Upper lobe of left lung (tissue), 6 donors: ENCODE data around the gene AXL. TPM values are rescaled to one million over a fixed set of nuclear protein-coding genes. Genes with fewer than 3 reads are reported as not detected.
A peak's percentile ranks its signal among the peaks of the same experiment; 100 is the strongest.
"Not testable (repeated sequence)": the region's sequence is repeated elsewhere in the genome, so short reads cannot be mapped to it uniquely, and the experiment has no call there.

Experiments used
- ATAC-seq, 2 donors: fragments of 200-7000 bp; cut with Tn5 transposase; one replicate each; pipeline ENCODE4 v1.9.1; 2022; ENCODE audit warnings: mild to moderate bottlenecking in 2 of 2, moderate library complexity in 2 of 2; ENCODE audit not compliant: low FRiP score in 2 of 2
- DNase-seq, 2 donors: peaks; one replicate each; pipeline ENCODE4 v3.0.0-alpha.2; 2019 to 2020
- H3K27ac ChIP-seq, 4 donors: fragments of 200-600 bp; sonication (generic); one replicate each; pipeline ENCODE4 v1.5.1; 2016 to 2019
- H3K27me3 ChIP-seq, 4 donors: fragments of 200-600 bp; sonication (generic); one replicate each; pipeline ENCODE4 v1.5.1; 2017 to 2019
- H3K36me3 ChIP-seq, 4 donors: fragments of 200-600 bp; sonication (generic); one replicate each; pipeline ENCODE4 v1.5.1; 2016 to 2019
- H3K4me1 ChIP-seq, 4 donors: fragments of 200-600 bp; sonication (generic); one replicate each; pipeline ENCODE4 v1.5.1; 2018 to 2019
- H3K4me3 ChIP-seq, 4 donors: fragments of 200-600 bp; sonication (generic); one replicate each; pipeline ENCODE4 v1.5.1; 2017 to 2019; ENCODE audit warnings: mild to moderate bottlenecking in 2 of 4, moderate library complexity in 1 of 4
- H3K9me3 ChIP-seq, 4 donors: fragments of 200-600 bp; sonication (generic); one replicate each; pipeline ENCODE4 v1.5.1; 2018 to 2019
- EP300 ChIP-seq, 4 donors: sonication (generic); formaldehyde crosslinking; IDR thresholded peaks; one replicate each; pipeline ENCODE4 v1.5.1; 2017; ENCODE audit warnings: antibody characterized with exemption in 4 of 4, control low read depth in 2 of 4
- POLR2A ChIP-seq, 4 donors: fragments of 450-650 bp; IDR thresholded peaks; one replicate each; pipeline ENCODE4 v1.5.1; 2016 to 2017; ENCODE audit warnings: antibody characterized with exemption in 4 of 4, mild to moderate bottlenecking in 2 of 4
- POLR2AphosphoS5 ChIP-seq, 2 donors: sonication (generic); formaldehyde crosslinking; IDR thresholded peaks; one replicate each; pipeline ENCODE4 v1.5.1; 2017; ENCODE audit warnings: antibody characterized with exemption in 2 of 2
- WGBS, 2 donors: methylation state at CpG; one replicate each; pipeline ENCODE4 v1.1.5; 2017 to 2018; 5-methylcytosine and 5-hydroxymethylcytosine counted together
- total RNA-seq, 6 donors: library from RNA; depleted of rRNA in 4 of 6; stranded (reverse); fragments of >200 nt in 4 of 6; gene quantifications; one replicate each; pipeline versions ENCODE4 v1.1.0 to v1.2.1, GENCODE V29; 2016 to 2021
- TF ChIP-seq, protein P1 (sequence below), 6 experiments: fragments of 450-650 bp in 4 of 6; fragments of 200-600 bp in 2 of 6; sonication (generic) in 2 of 6; IDR thresholded peaks; one replicate each; pipeline ENCODE4 v1.5.1; 2016 to 2019; ENCODE audit warnings: antibody characterized with exemption in 6 of 6
- donor health status: DM: no; HTN: no; CAD: no; lungs with moderate emphysema.
- donor health status: DM: no; HTN: yes; CAD: no; lungs with severe emphysema.

AXL gene
- total RNA-seq, 6 donors from 2014 or later = 28.4 to 96.9 (median 71.7) TPM

DNA sequence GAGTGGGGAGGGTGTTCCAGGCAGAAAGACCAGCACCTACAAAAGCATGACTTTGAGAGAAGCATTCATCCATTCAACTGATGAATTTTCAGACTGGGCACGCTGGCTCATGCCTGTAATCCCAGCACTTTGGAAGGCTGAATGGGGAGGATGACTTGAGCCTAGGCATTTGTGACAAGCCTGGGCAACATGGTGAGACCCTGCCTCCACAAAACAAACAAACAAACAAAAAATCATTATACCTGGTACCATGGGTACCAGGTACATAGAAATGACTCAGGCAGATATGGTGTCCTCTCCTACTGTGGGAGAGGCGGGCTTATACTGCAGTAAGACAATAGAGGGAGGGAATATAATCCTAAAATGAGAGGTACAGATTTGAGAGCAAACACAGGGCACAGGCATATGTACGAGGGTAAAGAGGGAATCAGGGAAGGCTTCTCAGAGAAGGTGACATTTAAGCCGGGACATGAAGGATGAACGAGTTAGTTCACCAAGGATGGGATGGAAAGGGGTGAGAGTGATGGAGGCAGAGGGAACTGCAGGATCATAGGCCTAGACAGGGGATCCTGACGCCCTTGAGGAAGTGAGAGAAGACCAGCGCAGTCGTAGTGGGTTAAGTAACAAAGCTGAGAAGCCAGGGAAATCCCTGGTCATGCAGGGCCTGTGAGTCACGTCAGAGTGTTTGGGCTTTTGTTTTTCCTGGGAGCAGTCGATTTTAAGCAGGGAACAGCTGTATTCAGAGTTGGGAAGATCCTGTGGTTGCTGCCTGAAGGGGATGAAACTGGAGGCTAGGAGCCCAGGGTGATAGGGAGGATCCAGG lies 23.1 kb upstream of the AXL start:
- H3K4me1 ChIP-seq = peaks cover 15 to 24% (median 18%) of the 10 kb centered on the region in 4 donors
- no peak overlapping the region for H3K4me3 ChIP-seq
- WGBS, 2 donors = 62 to 75% methylated on average over 10 of the region's 10 CpGs
- TF ChIP-seq, protein P1, sequence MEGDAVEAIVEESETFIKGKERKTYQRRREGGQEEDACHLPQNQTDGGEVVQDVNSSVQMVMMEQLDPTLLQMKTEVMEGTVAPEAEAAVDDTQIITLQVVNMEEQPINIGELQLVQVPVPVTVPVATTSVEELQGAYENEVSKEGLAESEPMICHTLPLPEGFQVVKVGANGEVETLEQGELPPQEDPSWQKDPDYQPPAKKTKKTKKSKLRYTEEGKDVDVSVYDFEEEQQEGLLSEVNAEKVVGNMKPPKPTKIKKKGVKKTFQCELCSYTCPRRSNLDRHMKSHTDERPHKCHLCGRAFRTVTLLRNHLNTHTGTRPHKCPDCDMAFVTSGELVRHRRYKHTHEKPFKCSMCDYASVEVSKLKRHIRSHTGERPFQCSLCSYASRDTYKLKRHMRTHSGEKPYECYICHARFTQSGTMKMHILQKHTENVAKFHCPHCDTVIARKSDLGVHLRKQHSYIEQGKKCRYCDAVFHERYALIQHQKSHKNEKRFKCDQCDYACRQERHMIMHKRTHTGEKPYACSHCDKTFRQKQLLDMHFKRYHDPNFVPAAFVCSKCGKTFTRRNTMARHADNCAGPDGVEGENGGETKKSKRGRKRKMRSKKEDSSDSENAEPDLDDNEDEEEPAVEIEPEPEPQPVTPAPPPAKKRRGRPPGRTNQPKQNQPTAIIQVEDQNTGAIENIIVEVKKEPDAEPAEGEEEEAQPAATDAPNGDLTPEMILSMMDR (IDR thresholded peaks at IDR 0.05) = peak in 1 of 6 experiments; percentile 6
- TF ChIP-seq POLR2AphosphoS5 (IDR thresholded peaks at IDR 0.05) (no peak), EP300 (IDR thresholded peaks at IDR 0.05) (no peak), POLR2A (IDR thresholded peaks at IDR 0.05) (no peak)
- H3K27me3 ChIP-seq = peaks cover 0 to 4% (median 2%) of the 10 kb centered on the region in 4 donors
- H3K36me3 ChIP-seq = no peaks in the 10 kb centered on the region
- ATAC-seq (no peak), DNase-seq (no peak)
- no peaks in the 10 kb centered on the region for H3K9me3 ChIP-seq
- H3K27ac ChIP-seq = peak overlapping the region in 1 of 4 donors; percentile 13

DNA sequence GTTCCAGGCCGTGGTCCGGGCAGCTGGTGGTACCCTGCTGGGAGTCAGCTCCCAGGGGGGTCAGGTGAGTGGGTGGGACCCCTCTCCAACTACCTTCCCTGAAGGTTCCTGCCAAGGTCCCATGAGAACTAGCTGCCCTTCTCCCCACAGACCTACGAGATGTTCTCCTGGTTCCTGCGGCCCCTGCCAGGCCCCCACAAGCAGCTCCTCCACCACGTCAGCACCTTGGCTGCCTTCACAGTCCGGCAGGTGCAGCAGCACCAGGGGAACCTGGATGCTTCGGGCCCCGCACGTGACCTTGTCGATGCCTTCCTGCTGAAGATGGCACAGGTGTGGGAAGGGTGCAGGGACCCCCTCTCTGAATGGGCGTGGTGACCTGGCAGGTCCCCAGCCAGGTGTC lies 20.5 kb upstream of the AXL start:
- WGBS, 2 donors = 84 to 89% methylated on average over 4 to 11 of the region's 11 CpGs
- H3K9me3 ChIP-seq = no peaks in the 10 kb centered on the region
- H3K4me3 ChIP-seq = no peak overlapping the region
- TF ChIP-seq EP300 (IDR thresholded peaks at IDR 0.05) = no peak
- no peak for TF ChIP-seq POLR2AphosphoS5 (IDR thresholded peaks at IDR 0.05)
- no peak for TF ChIP-seq POLR2A (IDR thresholded peaks at IDR 0.05)
- TF ChIP-seq, protein P1 (IDR thresholded peaks at IDR 0.05) = no peak
- no peak overlapping the region for H3K27ac ChIP-seq
- H3K4me1 ChIP-seq = peaks cover 2 to 12% (median 8%) of the 10 kb centered on the region in 4 donors
- no peaks in the 10 kb centered on the region for H3K36me3 ChIP-seq
- DNase-seq (no peak), ATAC-seq (no peak)
- H3K27me3 ChIP-seq = no peaks in the 10 kb centered on the region

DNA sequence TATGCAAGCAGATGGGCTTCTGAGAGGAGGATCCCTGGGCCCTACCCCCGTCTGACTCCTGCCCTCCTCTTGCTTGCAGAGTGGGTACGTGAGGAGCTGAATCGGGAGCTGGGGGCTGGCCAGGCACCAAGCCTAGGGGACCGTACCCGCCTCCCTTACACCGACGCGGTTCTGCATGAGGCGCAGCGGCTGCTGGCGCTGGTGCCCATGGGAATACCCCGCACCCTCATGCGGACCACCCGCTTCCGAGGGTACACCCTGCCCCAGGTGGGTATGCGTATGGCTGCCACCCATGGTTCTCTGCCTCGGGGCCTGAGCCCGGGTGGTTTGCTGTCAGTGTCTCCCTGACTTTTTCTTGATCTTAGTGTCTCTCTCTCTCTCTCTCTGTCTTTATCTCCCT lies 15.7 kb upstream of the AXL start:
- H3K27me3 ChIP-seq = no peaks in the 10 kb centered on the region
- H3K4me3 ChIP-seq = no peak overlapping the region
- no peak overlapping the region for H3K27ac ChIP-seq
- ATAC-seq (no peak), DNase-seq (peak in 1 of 2 donors; percentile 75)
- TF ChIP-seq POLR2AphosphoS5 (IDR thresholded peaks at IDR 0.05) = no peak
- TF ChIP-seq, protein P1 (IDR thresholded peaks at IDR 0.05) = no peak
- no peak for TF ChIP-seq EP300 (IDR thresholded peaks at IDR 0.05)
- no peak for TF ChIP-seq POLR2A (IDR thresholded peaks at IDR 0.05)
- WGBS, 2 donors = 92 to 93% methylated on average over 18 of the region's 18 CpGs
- no peaks in the 10 kb centered on the region for H3K9me3 ChIP-seq
- no peaks in the 10 kb centered on the region for H3K4me1 ChIP-seq
- peaks cover 0 to 10% (median 0%) of the 10 kb centered on the region in 4 donors for H3K36me3 ChIP-seq

- WGBS, 2 donors = 42 to 45% methylated on average over 6 to 7 of the region's 7 CpGs
- H3K4me3 ChIP-seq, H3K36me3 ChIP-seq, H3K9me3 ChIP-seq, H3K27ac ChIP-seq, H3K27me3 ChIP-seq, H3K4me1 ChIP-seq: not testable (repeated sequence)
- DNase-seq (peak in 1 of 2 donors; percentile 82), ATAC-seq (peak; percentile 86 to 90)
- TF ChIP-seq, protein P1 (IDR thresholded peaks at IDR 0.05) = peak; percentile 68 to 88 (median 84)
These were observed 14.7 kb upstream of the AXL start for GRCh38 chr19:41204338-41204737.

DNA sequence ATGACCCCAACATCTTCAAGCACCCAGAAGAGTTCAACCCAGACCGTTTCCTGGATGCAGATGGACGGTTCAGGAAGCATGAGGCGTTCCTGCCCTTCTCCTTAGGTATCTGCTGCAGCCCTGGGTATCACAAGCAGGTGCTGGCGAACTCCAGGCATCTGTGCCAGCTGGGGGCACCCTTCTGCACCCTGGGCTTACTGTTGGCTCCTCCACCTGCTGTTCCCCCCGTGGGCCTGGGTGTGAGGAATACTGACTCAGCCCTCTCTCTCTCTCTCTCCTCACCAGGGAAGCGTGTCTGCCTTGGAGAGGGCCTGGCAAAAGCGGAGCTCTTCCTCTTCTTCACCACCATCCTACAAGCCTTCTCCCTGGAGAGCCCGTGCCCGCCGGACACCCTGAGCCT lies 13.0 kb upstream of the AXL start:
- 82 to 87% methylated on average over 9 to 10 of the region's 10 CpGs for WGBS, 2 donors
- Histone ChIP-seq H3K4me3 (no peak overlapping the region), H3K27me3 (no peaks in the 10 kb centered on the region), H3K27ac (no peak overlapping the region), H3K4me1 (no peaks in the 10 kb centered on the region), H3K36me3 (peaks cover 0 to 10% (median 0%) of the 10 kb centered on the region in 4 donors), H3K9me3 (no peaks in the 10 kb centered on the region)
- TF ChIP-seq POLR2A (IDR thresholded peaks at IDR 0.05) (no peak), EP300 (IDR thresholded peaks at IDR 0.05) (no peak), POLR2AphosphoS5 (IDR thresholded peaks at IDR 0.05) (no peak)
- TF ChIP-seq, protein P1 (IDR thresholded peaks at IDR 0.05) = no peak
- DNase-seq (peak in 1 of 2 donors; percentile 50), ATAC-seq (no peak)
